Fibroblast of peridontal ligament (primary cell): Measurements from ENCODE around the gene C1D.

Experiments used
- DNase-seq: peaks from one replicate; pipeline ENCODE4 v3.0.0-alpha.2; 2010; ENCODE audit errors: extremely low read depth

C1D gene

GRCh38 chr2:68057658-68058396 lies 5.0 kb downstream of the C1D start:
- DNase-seq: no peak

GRCh38 chr2:68052717-68053422 lies 9.9 kb downstream of the C1D start:
- DNase-seq: no peak

- no peak for DNase-seq
Measured at GRCh38 chr2:68050353-68050752, 12.5 kb downstream of the C1D start.

GRCh38 chr2:68046642-68047240 lies 16.1 kb downstream of the C1D start:
- DNase-seq: no peak

GRCh38 chr2:68046224-68046623 lies 16.6 kb downstream of the C1D start:
- DNase-seq: no peak

- DNase-seq: no peak
Measured at GRCh38 chr2:68045342-68045741, 17.5 kb downstream of the C1D start.

GRCh38 chr2:68044099-68044498 lies 18.7 kb downstream of the C1D start:
- peak; percentile 43 for DNase-seq

- DNase-seq: no peak
Measured at GRCh38 chr2:68043695-68044094, 19.1 kb downstream of the C1D start.

GRCh38 chr2:68043032-68043431 lies 19.8 kb downstream of the C1D start:
- DNase-seq: no peak

GRCh38 chr2:68041704-68042245 lies 21.0 kb downstream of the C1D start:
- DNase-seq: no peak

GRCh38 chr2:68040078-68040477 lies 22.7 kb downstream of the C1D start:
- DNase-seq: no peak

- no peak for DNase-seq
Measured at GRCh38 chr2:68039317-68039716, 23.5 kb downstream of the C1D start.

- no peak for DNase-seq
Measured at GRCh38 chr2:68032702-68033101, 30.1 kb downstream of the C1D start.

- peak; percentile 82 for DNase-seq
Measured at GRCh38 chr2:68031542-68032160, 31.2 kb downstream of the C1D start.

- DNase-seq: no peak
Measured at GRCh38 chr2:68031043-68031442, 31.8 kb downstream of the C1D start.

GRCh38 chr2:68030529-68030928 lies 32.3 kb downstream of the C1D start:
- no peak for DNase-seq

- DNase-seq: no peak
Measured at GRCh38 chr2:68027959-68028358, 34.8 kb downstream of the C1D start.

GRCh38 chr2:68024450-68024849 lies 38.4 kb downstream of the C1D start:
- DNase-seq: no peak

GRCh38 chr2:68023904-68024303 lies 38.9 kb downstream of the C1D start:
- no peak for DNase-seq

- DNase-seq: no peak
Measured at GRCh38 chr2:68018727-68019126, 44.1 kb downstream of the C1D start.

- DNase-seq: no peak
Measured at GRCh38 chr2:68009526-68009925, 53.3 kb downstream of the C1D start.

GRCh38 chr2:68000170-68000825 lies 62.5 kb downstream of the C1D start:
- peak; percentile 74 for DNase-seq
